Neuronal stem cell (in vitro differentiated cells): Measurements from ENCODE around the gene RAB6A.
"Not testable (repeated sequence)": the region's sequence is repeated elsewhere in the genome, so short reads cannot be mapped to it uniquely, and the experiment has no call there.

Experiments used
- DNase-seq: peaks from one replicate; pipeline ENCODE4 v3.0.0-alpha.2; 2013; ENCODE audit warnings: low spot score
- H2AFZ ChIP-seq: one replicate; pipeline ENCODE4 v1.6.1; 2013; ENCODE audit warnings: mild to moderate bottlenecking, low read length, inconsistent platforms
- H2AK5ac ChIP-seq: 2 replicates; pipeline ENCODE4 v1.6.1; 2013; ENCODE audit warnings: low read depth, mild to moderate bottlenecking, inconsistent platforms, low read length, moderate library complexity, mixed read lengths
- H2BK120ac ChIP-seq: 2 replicates; pipeline ENCODE4 v1.6.1; 2013; ENCODE audit warnings: low read depth, mild to moderate bottlenecking, inconsistent platforms, low read length, moderate library complexity, mixed read lengths
- H2BK12ac ChIP-seq: one replicate; pipeline ENCODE4 v1.6.1; 2013; ENCODE audit warnings: low read length, inconsistent platforms
- H2BK15ac ChIP-seq: 2 replicates; pipeline ENCODE4 v1.6.1; 2013; ENCODE audit warnings: mild to moderate bottlenecking, low read length, inconsistent platforms, mixed read lengths
- H2BK5ac ChIP-seq: one replicate; pipeline ENCODE4 v1.6.1; 2013; ENCODE audit warnings: inconsistent platforms, mild to moderate bottlenecking, low read length, moderate library complexity
- H3K14ac ChIP-seq: one replicate; pipeline ENCODE4 v1.6.1; 2013; ENCODE audit warnings: low read length, inconsistent platforms
- H3K18ac ChIP-seq: 2 replicates; pipeline ENCODE4 v1.6.1; 2013; ENCODE audit warnings: low read length, inconsistent platforms
- H3K23ac ChIP-seq: 2 replicates; pipeline ENCODE4 v1.6.1; 2013; ENCODE audit warnings: low read depth, mild to moderate bottlenecking, mixed read lengths, low read length, inconsistent platforms; ENCODE audit not compliant: poor library complexity
- H3K27ac ChIP-seq: replicated peaks from 3 replicates; pipeline ENCODE4 v1.5.1; 2013; ENCODE audit warnings: low read length, inconsistent platforms
- H3K27me3 ChIP-seq, 3 experiments: 2 replicates each; pipeline ENCODE4 v1.6.1; 2013; ENCODE audit warnings: low read length in 3 of 3, mild to moderate bottlenecking in 2 of 3, inconsistent platforms in 1 of 3, low read depth in 1 of 3, mixed read lengths in 1 of 3, moderate library complexity in 1 of 3; ENCODE audit not compliant: control insufficient read depth in 3 of 3, insufficient read depth in 3 of 3
- H3K36me3 ChIP-seq, 2 donors: replicated peaks in 1 of 2; 2 replicates each; pipeline ENCODE4 v1.6.1; 2013; ENCODE audit warnings: low read length in 2 of 2; ENCODE audit not compliant: control insufficient read depth in 2 of 2, insufficient read depth in 2 of 2
- H3K4ac ChIP-seq: 2 replicates; pipeline ENCODE4 v1.6.1; 2013; ENCODE audit warnings: inconsistent platforms, mild to moderate bottlenecking, low read length, moderate library complexity
- H3K4me1 ChIP-seq, 2 donors: 1 replicate in 1 of 2; 2 replicates in 1 of 2; pipeline ENCODE4 v1.6.1; 2013; ENCODE audit warnings: low read length in 2 of 2, low read depth in 1 of 2; ENCODE audit not compliant: control insufficient read depth in 2 of 2, insufficient read depth in 1 of 2
- H3K4me2 ChIP-seq: one replicate; pipeline ENCODE4 v1.6.1; 2013; ENCODE audit warnings: mild to moderate bottlenecking, low read length, inconsistent platforms; ENCODE audit not compliant: insufficient read depth, poor library complexity, severe bottlenecking
- H3K4me3 ChIP-seq, 2 donors: 2 replicates each; pipeline ENCODE4 v1.5.1; 2013; ENCODE audit warnings: low read length in 2 of 2, mild to moderate bottlenecking in 2 of 2, inconsistent platforms in 1 of 2, moderate library complexity in 1 of 2
- H3K79me1 ChIP-seq: one replicate; pipeline ENCODE4 v1.6.1; 2013; ENCODE audit warnings: low read depth, mild to moderate bottlenecking, inconsistent platforms, low read length, moderate library complexity
- H3K9ac ChIP-seq: one replicate; pipeline ENCODE4 v1.6.1; 2013; ENCODE audit warnings: mild to moderate bottlenecking, low read depth, low read length, inconsistent platforms; ENCODE audit not compliant: poor library complexity
- H3K9me3 ChIP-seq, 2 donors: replicated peaks in 1 of 2; 2 replicates each; pipeline versions ENCODE3 to v1.6.1; 2013; ENCODE audit warnings: low read length in 2 of 2, mild to moderate bottlenecking in 2 of 2, inconsistent platforms in 1 of 2, low read depth in 1 of 2, mixed read lengths in 1 of 2, moderate library complexity in 1 of 2; ENCODE audit not compliant: control insufficient read depth in 2 of 2, insufficient read depth in 1 of 2
- H4K8ac ChIP-seq: one replicate; pipeline ENCODE4 v1.6.1; 2013; ENCODE audit warnings: low read depth, mild to moderate bottlenecking, inconsistent platforms, low read length, moderate library complexity
- H4K91ac ChIP-seq: one replicate; pipeline ENCODE4 v1.6.1; 2013; ENCODE audit warnings: low read length, low read depth, mild to moderate bottlenecking, inconsistent platforms; ENCODE audit not compliant: poor library complexity
- WGBS, 2 donors: extraction: QIAGEN DNeasy Blood & Tissue Kit; methylation state at CpG; one replicate each; pipeline ENCODE4 v1.1.7; 2013; ENCODE audit warnings: missing lambda C conversion rate in 2 of 2, mixed read lengths in 1 of 2; ENCODE audit not compliant: insufficient read length in 2 of 2, insufficient replicate concordance in 1 of 2; ENCODE audit errors: extremely low coverage in 2 of 2; 5-methylcytosine and 5-hydroxymethylcytosine counted together

RAB6A gene

GRCh38 chr11:73752903-73753302, 8.0 kb downstream of the RAB6A start:
- WGBS, 2 donors = no CpG with 5 or more reads among the region's 7 CpGs
- H2BK12ac ChIP-seq = no peak overlapping the region

GRCh38 chr11:73752216-73752867, 8.5 kb downstream of the RAB6A start:
- Histone ChIP-seq H3K4me3 (no peak overlapping the region), H2BK15ac (no peak overlapping the region), H3K4ac (no peak overlapping the region), H3K9ac (no peak overlapping the region), H3K79me1 (peaks cover 2% of the 10 kb centered on the region), H2AK5ac (no peak overlapping the region), H3K4me1 (peaks cover 0 to under 1% of the 10 kb centered on the region in 2 donors), H3K18ac (no peak overlapping the region), H3K36me3 (peaks cover 0 to 8% of the 10 kb centered on the region in 2 donors), H3K14ac (no peak overlapping the region), H2BK5ac (no peak overlapping the region), H3K9me3 (no peaks in the 10 kb centered on the region), H3K23ac (no peak overlapping the region), H3K27me3 (no peaks in the 10 kb centered on the region), H3K27ac (no peak overlapping the region), H2BK120ac (no peak overlapping the region), H3K4me2 (no peak overlapping the region), H2BK12ac (no peak overlapping the region), H2AFZ (no peak overlapping the region), H4K91ac (no peak overlapping the region), H4K8ac (no peak overlapping the region)
- DNase-seq = no peak
- no CpG with 5 or more reads among the region's 14 CpGs for WGBS, 2 donors

More at GRCh38 chr11:73752903-73753302, 8.0 kb downstream of the RAB6A start:
- Histone ChIP-seq H2BK120ac (no peak overlapping the region), H3K4me1 (peaks cover 1 to 5% of the 10 kb centered on the region in 2 donors), H3K18ac (peak overlapping the region; percentile 22), H3K9ac (no peak overlapping the region), H3K14ac (no peak overlapping the region), H4K91ac (no peak overlapping the region), H3K27me3 (no peaks in the 10 kb centered on the region), H3K36me3 (peaks cover 0 to 8% of the 10 kb centered on the region in 2 donors), H4K8ac (no peak overlapping the region), H3K9me3 (no peaks in the 10 kb centered on the region), H3K4ac (no peak overlapping the region), H3K23ac (no peak overlapping the region), H3K4me3 (no peak overlapping the region), H3K4me2 (no peak overlapping the region), H2AK5ac (no peak overlapping the region), H2BK5ac (no peak overlapping the region), H3K79me1 (peaks cover 2% of the 10 kb centered on the region), H3K27ac (no peak overlapping the region), H2AFZ (no peak overlapping the region), H2BK15ac (no peak overlapping the region)
- DNase-seq = no peak

GRCh38 chr11:73750862-73751261, 10.0 kb downstream of the RAB6A start:
- not testable (repeated sequence) for H2BK5ac ChIP-seq, H2BK120ac ChIP-seq, H3K9me3 ChIP-seq, H3K27ac ChIP-seq, DNase-seq, H2AFZ ChIP-seq, H3K4me1 ChIP-seq, H3K79me1 ChIP-seq, H3K9ac ChIP-seq, H2AK5ac ChIP-seq, H3K14ac ChIP-seq, H3K4me2 ChIP-seq, H3K18ac ChIP-seq, H4K8ac ChIP-seq, H3K23ac ChIP-seq, H2BK15ac ChIP-seq, H2BK12ac ChIP-seq, H3K4me3 ChIP-seq, H3K36me3 ChIP-seq, H3K4ac ChIP-seq, H3K27me3 ChIP-seq, H4K91ac ChIP-seq
- no CpG with 5 or more reads among the region's 4 CpGs for WGBS, 2 donors

GRCh38 chr11:73750228-73750627, 10.6 kb downstream of the RAB6A start:
- no CpG with 5 or more reads among the region's 5 CpGs for WGBS, 2 donors

More at GRCh38 chr11:73750228-73750627, 10.6 kb downstream of the RAB6A start:
- no peak overlapping the region for H4K8ac ChIP-seq
- no peak overlapping the region for H3K9ac ChIP-seq
- H2BK5ac ChIP-seq = no peak overlapping the region
- H2AFZ ChIP-seq = no peak overlapping the region
- no peak overlapping the region for H3K23ac ChIP-seq
- DNase-seq = no peak
- H3K79me1 ChIP-seq = peaks cover 2% of the 10 kb centered on the region
- no peak overlapping the region for H3K4me3 ChIP-seq
- H3K4me1 ChIP-seq = no peaks in the 10 kb centered on the region
- peaks cover 0 to 1% of the 10 kb centered on the region in 2 donors for H3K9me3 ChIP-seq
- no peak overlapping the region for H2AK5ac ChIP-seq
- H2BK12ac ChIP-seq = no peak overlapping the region
- no peaks in the 10 kb centered on the region for H3K27me3 ChIP-seq
- no peak overlapping the region for H3K4ac ChIP-seq
- H3K14ac ChIP-seq = no peak overlapping the region
- no peak overlapping the region for H2BK120ac ChIP-seq
- peaks cover 0 to 8% of the 10 kb centered on the region in 2 donors for H3K36me3 ChIP-seq
- no peak overlapping the region for H4K91ac ChIP-seq
- no peak overlapping the region for H3K18ac ChIP-seq
- no peak overlapping the region for H3K4me2 ChIP-seq
- no peak overlapping the region for H3K27ac ChIP-seq
- no peak overlapping the region for H2BK15ac ChIP-seq
